Measurements from ENCODE around the gene ZNF223.

DNA sequence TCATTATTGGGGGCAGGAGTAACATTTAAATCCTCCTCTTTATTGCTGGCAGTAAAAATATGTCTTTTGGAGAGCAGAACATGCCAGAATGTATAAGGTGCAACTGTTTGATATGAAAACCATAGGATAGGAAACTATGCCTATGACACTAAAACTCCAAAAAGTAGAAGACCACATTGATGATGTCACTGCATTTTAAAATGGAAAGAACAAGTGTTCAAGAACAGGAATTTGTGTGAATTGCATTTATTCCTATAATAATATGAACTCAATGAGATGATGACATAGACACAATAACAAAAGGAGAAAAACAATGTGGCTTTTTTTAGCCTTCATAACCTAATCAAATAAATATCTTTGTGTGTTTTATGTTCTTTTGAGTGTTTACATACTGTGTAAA is 57.6 kb downstream of the ZNF223 start:
- TF ChIP-seq, protein P1, sequence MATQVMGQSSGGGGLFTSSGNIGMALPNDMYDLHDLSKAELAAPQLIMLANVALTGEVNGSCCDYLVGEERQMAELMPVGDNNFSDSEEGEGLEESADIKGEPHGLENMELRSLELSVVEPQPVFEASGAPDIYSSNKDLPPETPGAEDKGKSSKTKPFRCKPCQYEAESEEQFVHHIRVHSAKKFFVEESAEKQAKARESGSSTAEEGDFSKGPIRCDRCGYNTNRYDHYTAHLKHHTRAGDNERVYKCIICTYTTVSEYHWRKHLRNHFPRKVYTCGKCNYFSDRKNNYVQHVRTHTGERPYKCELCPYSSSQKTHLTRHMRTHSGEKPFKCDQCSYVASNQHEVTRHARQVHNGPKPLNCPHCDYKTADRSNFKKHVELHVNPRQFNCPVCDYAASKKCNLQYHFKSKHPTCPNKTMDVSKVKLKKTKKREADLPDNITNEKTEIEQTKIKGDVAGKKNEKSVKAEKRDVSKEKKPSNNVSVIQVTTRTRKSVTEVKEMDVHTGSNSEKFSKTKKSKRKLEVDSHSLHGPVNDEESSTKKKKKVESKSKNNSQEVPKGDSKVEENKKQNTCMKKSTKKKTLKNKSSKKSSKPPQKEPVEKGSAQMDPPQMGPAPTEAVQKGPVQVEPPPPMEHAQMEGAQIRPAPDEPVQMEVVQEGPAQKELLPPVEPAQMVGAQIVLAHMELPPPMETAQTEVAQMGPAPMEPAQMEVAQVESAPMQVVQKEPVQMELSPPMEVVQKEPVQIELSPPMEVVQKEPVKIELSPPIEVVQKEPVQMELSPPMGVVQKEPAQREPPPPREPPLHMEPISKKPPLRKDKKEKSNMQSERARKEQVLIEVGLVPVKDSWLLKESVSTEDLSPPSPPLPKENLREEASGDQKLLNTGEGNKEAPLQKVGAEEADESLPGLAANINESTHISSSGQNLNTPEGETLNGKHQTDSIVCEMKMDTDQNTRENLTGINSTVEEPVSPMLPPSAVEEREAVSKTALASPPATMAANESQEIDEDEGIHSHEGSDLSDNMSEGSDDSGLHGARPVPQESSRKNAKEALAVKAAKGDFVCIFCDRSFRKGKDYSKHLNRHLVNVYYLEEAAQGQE (IDR thresholded peaks at IDR 0.05; ENCODE audit: insufficient read depth in 1 of 2, low read depth in 2 of 2, low read length in 2 of 2): no peak
- TF ChIP-seq TAF1 (IDR thresholded peaks at IDR 0.05; ENCODE audit: borderline replicate concordance, insufficient read depth, low read length): no peak
